ENCODE data around the gene ERC1.

- TF ChIP-seq ARNT (IDR thresholded peaks at IDR 0.05) (no peak), CHD2 (IDR thresholded peaks at IDR 0.05; ENCODE audit: low read depth, low read length) (no peak), IRF1 (CRISPR knock-in tag; IDR thresholded peaks at IDR 0.05; ENCODE audit: borderline replicate concordance) (no peak), CC2D1A (IDR thresholded peaks at IDR 0.05) (no peak), ATF7 (IDR thresholded peaks at IDR 0.05) (no peak), ETV6 (IDR thresholded peaks at IDR 0.05; ENCODE audit: borderline replicate concordance in 1 of 2, low read depth in 2 of 2, low read length in 1 of 2) (no peak), ETV6 (CRISPR knock-in tag; IDR thresholded peaks at IDR 0.05; ENCODE audit: borderline replicate concordance) (no peak), NKRF (IDR thresholded peaks at IDR 0.05; ENCODE audit: borderline replicate concordance) (no peak), TFAP4 (CRISPR knock-in tag; IDR thresholded peaks at IDR 0.05; ENCODE audit: borderline replicate concordance) (no peak), FOXK2 (conservative IDR thresholded peaks at IDR 0.05 in 1 of 2, IDR thresholded peaks at IDR 0.05 in 1 of 2; ENCODE audit: low read depth in 2 of 2) (no peak), HDAC6 (IDR thresholded peaks at IDR 0.05; ENCODE audit: low read depth, low read length) (no peak), SIRT6 (IDR thresholded peaks at IDR 0.05; ENCODE audit: low read depth, low read length) (no peak), CBX2 (IDR thresholded peaks at IDR 0.05; ENCODE audit: insufficient read depth, low read length, poor library complexity, severe bottlenecking) (no peak), ZNF830 (CRISPR knock-in tag; IDR thresholded peaks at IDR 0.05) (no peak)
These were observed 511.8 kb downstream of the ERC1 start for GRCh38 chr12:1502831-1503230.

All from K562 (cell line).